Measurements from ENCODE around the gene MBD3.

DNA sequence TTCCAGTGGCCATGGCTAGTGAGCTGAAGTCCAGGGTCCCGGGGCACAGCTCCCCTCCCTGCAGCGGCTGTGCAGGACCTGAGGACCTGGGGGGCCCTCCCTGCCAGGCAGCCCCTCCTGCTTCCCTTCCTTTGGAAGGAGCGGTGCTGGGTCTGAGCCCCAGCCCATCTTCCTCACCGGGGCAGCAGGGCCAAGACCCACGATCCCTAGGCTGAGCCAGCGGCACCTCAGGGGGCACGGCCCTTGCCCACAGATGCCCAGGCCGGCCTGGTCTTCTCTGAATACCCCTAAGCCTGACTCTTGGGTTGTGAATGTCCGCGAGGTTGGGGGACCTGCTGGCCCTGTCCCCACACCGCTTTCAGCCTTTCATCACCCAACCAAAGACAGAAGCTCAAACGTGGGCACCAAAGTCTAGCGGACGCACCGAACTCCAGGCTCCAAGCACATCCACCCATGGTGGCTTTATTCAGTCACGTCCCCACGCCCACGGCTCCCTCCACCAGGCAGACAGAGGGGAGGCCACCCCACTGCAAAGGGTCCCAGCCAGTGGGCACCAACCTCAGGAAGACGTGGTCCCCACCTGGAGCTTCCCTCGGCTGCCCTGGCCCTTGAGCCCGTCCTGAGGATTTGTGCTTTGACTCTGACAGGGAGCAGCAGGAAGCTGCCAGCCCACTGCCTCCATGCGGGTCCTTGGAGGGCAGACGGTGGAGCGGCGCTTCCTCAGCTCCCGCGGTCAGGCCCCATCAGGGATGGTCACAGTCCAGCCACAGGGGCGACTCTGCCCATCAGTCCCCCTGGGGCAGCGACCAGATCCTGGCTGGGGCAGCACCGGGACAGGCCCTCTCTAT, 16.2 kb downstream of the MBD3 start:
- TF ChIP-seq CTCF (conservative IDR thresholded peaks at IDR 0.05; ENCODE audit: low read depth, low read length) = no peak
- TF ChIP-seq RAD21 (IDR thresholded peaks at IDR 0.05; ENCODE audit: low read length) = no peak
- no peak for TF ChIP-seq SMC3 (IDR thresholded peaks at IDR 0.05; ENCODE audit: low read depth, low read length)
- no peak for TF ChIP-seq CEBPB (IDR thresholded peaks at IDR 0.05; ENCODE audit: low read depth, low read length)
- no peak for TF ChIP-seq MXI1 (IDR thresholded peaks at IDR 0.05; ENCODE audit: borderline replicate concordance, low read depth, low read length)
